Stimulated activated naive CD8-positive, alpha-beta T cell treated with anti-CD3 and anti-CD28 coated beads, Interleukin-15, Interleukin-2, amounts not matched to agents 100 ng/mL and 50 ng/mL, for 24 hours (primary cell): ENCODE results near the gene GPC2.
A peak's percentile ranks its signal among the peaks of the same experiment; 100 is the strongest.
"Not testable (repeated sequence)": the region's sequence is repeated elsewhere in the genome, so short reads cannot be mapped to it uniquely, and the experiment has no call there.

Experiments used
- H3K27ac Mint-ChIP-seq: one replicate; pipeline ENCODE4 v1.8.0; 2021; ENCODE audit warnings: mild to moderate bottlenecking, mixed read lengths
- H3K27me3 Mint-ChIP-seq: one replicate; pipeline ENCODE4 v1.8.0; 2021; ENCODE audit warnings: mixed read lengths
- H3K36me3 Mint-ChIP-seq: one replicate; pipeline ENCODE4 v1.8.0; 2021; ENCODE audit warnings: low read depth, mixed read lengths
- H3K4me1 Mint-ChIP-seq: one replicate; pipeline ENCODE4 v1.8.0; 2021; ENCODE audit warnings: low read depth, mixed read lengths
- H3K4me3 Mint-ChIP-seq: one replicate; pipeline ENCODE4 v1.8.0; 2021; ENCODE audit warnings: mild to moderate bottlenecking, mixed read lengths
- H3K9me3 Mint-ChIP-seq: one replicate; pipeline ENCODE4 v1.8.0; 2021; ENCODE audit warnings: mixed read lengths

The GPC2 gene

GRCh38 chr7:100189061-100189460 is 11.9 kb upstream of the GPC2 start:
- no peaks in the 10 kb centered on the region for H3K9me3 Mint-ChIP-seq
- no peak overlapping the region for H3K4me3 Mint-ChIP-seq
- H3K36me3 Mint-ChIP-seq = no peaks in the 10 kb centered on the region
- no peaks in the 10 kb centered on the region for H3K27me3 Mint-ChIP-seq
- H3K27ac Mint-ChIP-seq = no peak overlapping the region
- peaks cover 39% of the 10 kb centered on the region for H3K4me1 Mint-ChIP-seq

- H3K36me3 Mint-ChIP-seq = no peaks in the 10 kb centered on the region
- H3K9me3 Mint-ChIP-seq = no peaks in the 10 kb centered on the region
- H3K4me3 Mint-ChIP-seq = no peak overlapping the region
- H3K27ac Mint-ChIP-seq = no peak overlapping the region
- H3K27me3 Mint-ChIP-seq = no peaks in the 10 kb centered on the region
- peaks cover 42% of the 10 kb centered on the region for H3K4me1 Mint-ChIP-seq
These were observed 8.5 kb upstream of the GPC2 start for GRCh38 chr7:100185726-100186125.

- H3K4me3 Mint-ChIP-seq, H3K27me3 Mint-ChIP-seq, H3K27ac Mint-ChIP-seq, H3K9me3 Mint-ChIP-seq, H3K36me3 Mint-ChIP-seq: not testable (repeated sequence)
- H3K4me1 Mint-ChIP-seq = peaks cover 41% of the 10 kb centered on the region
These were observed 5.9 kb upstream of the GPC2 start for GRCh38 chr7:100183090-100183489.

GRCh38 chr7:100182616-100183015 is 5.4 kb upstream of the GPC2 start:
- H3K4me1 Mint-ChIP-seq = peaks cover 45% of the 10 kb centered on the region
- H3K36me3 Mint-ChIP-seq, H3K9me3 Mint-ChIP-seq, H3K27ac Mint-ChIP-seq, H3K4me3 Mint-ChIP-seq, H3K27me3 Mint-ChIP-seq: not testable (repeated sequence)

- Mint-ChIP-seq H3K27ac (peak overlapping the region; percentile 85), H3K4me3 (peak overlapping the region; percentile 58), H3K4me1 (peaks cover 57% of the 10 kb centered on the region)
- H3K27me3 Mint-ChIP-seq, H3K36me3 Mint-ChIP-seq, H3K9me3 Mint-ChIP-seq: not testable (repeated sequence)
These were observed 2.9 kb upstream of the GPC2 start for GRCh38 chr7:100180084-100180483.

GRCh38 chr7:100176096-100177044 is 811 bp downstream of the GPC2 start:
- Mint-ChIP-seq H3K9me3 (no peaks in the 10 kb centered on the region), H3K4me3 (peak overlapping the region; percentile 73), H3K27ac (no peak overlapping the region), H3K36me3 (no peaks in the 10 kb centered on the region), H3K27me3 (no peaks in the 10 kb centered on the region), H3K4me1 (peaks cover 38% of the 10 kb centered on the region)

GRCh38 chr7:100175296-100175935 is 1.8 kb downstream of the GPC2 start:
- no peak overlapping the region for H3K27ac Mint-ChIP-seq
- H3K4me3 Mint-ChIP-seq = peak overlapping the region; percentile 6
- H3K9me3 Mint-ChIP-seq = no peaks in the 10 kb centered on the region
- peaks cover 5% of the 10 kb centered on the region for H3K27me3 Mint-ChIP-seq
- H3K36me3 Mint-ChIP-seq = no peaks in the 10 kb centered on the region
- peaks cover 35% of the 10 kb centered on the region for H3K4me1 Mint-ChIP-seq

GRCh38 chr7:100174582-100174981 is 2.6 kb downstream of the GPC2 start:
- Mint-ChIP-seq H3K4me3 (no peak overlapping the region), H3K27ac (no peak overlapping the region), H3K36me3 (no peaks in the 10 kb centered on the region), H3K4me1 (peaks cover 37% of the 10 kb centered on the region), H3K9me3 (no peaks in the 10 kb centered on the region), H3K27me3 (peaks cover 8% of the 10 kb centered on the region)

- Mint-ChIP-seq H3K27me3 (peaks cover 8% of the 10 kb centered on the region), H3K9me3 (no peaks in the 10 kb centered on the region), H3K4me3 (no peak overlapping the region), H3K36me3 (no peaks in the 10 kb centered on the region), H3K27ac (no peak overlapping the region), H3K4me1 (peaks cover 40% of the 10 kb centered on the region)
These were observed 3.2 kb downstream of the GPC2 start for GRCh38 chr7:100173806-100174495.

GRCh38 chr7:100171840-100172239 is 5.3 kb downstream of the GPC2 start:
- H3K4me1 Mint-ChIP-seq = peaks cover 52% of the 10 kb centered on the region
- no peak overlapping the region for H3K27ac Mint-ChIP-seq
- peaks cover 21% of the 10 kb centered on the region for H3K27me3 Mint-ChIP-seq
- no peaks in the 10 kb centered on the region for H3K9me3 Mint-ChIP-seq
- no peaks in the 10 kb centered on the region for H3K36me3 Mint-ChIP-seq
- peak overlapping the region; percentile 30 for H3K4me3 Mint-ChIP-seq

- Mint-ChIP-seq H3K36me3 (no peaks in the 10 kb centered on the region), H3K27me3 (peaks cover 21% of the 10 kb centered on the region), H3K27ac (no peak overlapping the region), H3K4me3 (peak overlapping the region; percentile 71), H3K9me3 (no peaks in the 10 kb centered on the region), H3K4me1 (peaks cover 52% of the 10 kb centered on the region)
These were observed 6.0 kb downstream of the GPC2 start for GRCh38 chr7:100171087-100171681.

GRCh38 chr7:100170101-100170897 is 6.9 kb downstream of the GPC2 start:
- Mint-ChIP-seq H3K4me3 (peak overlapping the region; percentile 71), H3K36me3 (no peaks in the 10 kb centered on the region), H3K27me3 (peaks cover 21% of the 10 kb centered on the region), H3K9me3 (no peaks in the 10 kb centered on the region), H3K4me1 (peaks cover 56% of the 10 kb centered on the region), H3K27ac (peak overlapping the region; percentile 63)

- Mint-ChIP-seq H3K4me3 (peak overlapping the region; percentile 74), H3K4me1 (peaks cover 56% of the 10 kb centered on the region), H3K27ac (no peak overlapping the region), H3K36me3 (no peaks in the 10 kb centered on the region), H3K27me3 (peaks cover 21% of the 10 kb centered on the region), H3K9me3 (no peaks in the 10 kb centered on the region)
These were observed 7.9 kb downstream of the GPC2 start for GRCh38 chr7:100169147-100169850.

- Mint-ChIP-seq H3K27ac (no peak overlapping the region), H3K4me1 (peaks cover 70% of the 10 kb centered on the region), H3K4me3 (peak overlapping the region; percentile 74), H3K9me3 (no peaks in the 10 kb centered on the region), H3K27me3 (peaks cover 21% of the 10 kb centered on the region), H3K36me3 (no peaks in the 10 kb centered on the region)
These were observed 9.3 kb downstream of the GPC2 start for GRCh38 chr7:100167912-100168323.
